A673 (cell line): ENCODE data around the gene ADAM10. TPM values are rescaled to one million over a fixed set of nuclear protein-coding genes. Genes with fewer than 3 reads are reported as not detected.

Experiments used
- BruUV-seq: library from RNA; stranded (reverse); fragments of 400-500 nt; replicated peaks from 2 replicates; lab custom pipeline; 2021; lab: Mats Ljungman, UMichigan
- CTCF ChIA-PET: fragments of 300-600 bp; sonication (Branson Sonifier 250); formaldehyde crosslinking; loops from one replicate; lab custom pipeline; 2022; ENCODE audit warnings: antibody characterized with exemption; lab: Charles Lee
- POLR2A ChIA-PET: fragments of 300-600 bp; sonication (Branson Sonifier 250); formaldehyde crosslinking; loops from one replicate; lab custom pipeline; 2022; ENCODE audit warnings: antibody characterized with exemption; ENCODE audit not compliant: low non-redundant PET; lab: Charles Lee
- DNase-seq: peaks from one replicate; pipeline ENCODE4 v3.0.0-alpha.2; 2015; ENCODE audit warnings: low spot score
- H3K27ac ChIP-seq: fragments of 200-600 bp; sonication (generic); 2 replicates; pipeline ENCODE4 v1.5.1; 2016; ENCODE audit warnings: mixed run types, low read depth, mild to moderate bottlenecking, mixed read lengths, antibody characterized with exemption, low read length; ENCODE audit not compliant: poor library complexity, severe bottlenecking
- H3K27me3 ChIP-seq: fragments of 200-600 bp; sonication (generic); replicated peaks from 2 replicates; pipeline ENCODE4 v1.6.1; 2017; ENCODE audit warnings: mixed run types, low read depth, mild to moderate bottlenecking, mixed read lengths, antibody characterized with exemption, low read length; ENCODE audit not compliant: insufficient read depth, poor library complexity
- H3K36me3 ChIP-seq: fragments of 200-600 bp; sonication (generic); 2 replicates; pipeline ENCODE4 v1.6.1; 2016; ENCODE audit warnings: mixed run types, mild to moderate bottlenecking, mixed read lengths, antibody characterized with exemption, low read length; ENCODE audit not compliant: insufficient read depth, poor library complexity, severe bottlenecking
- H3K4me1 ChIP-seq: fragments of 200-600 bp; sonication (generic); 2 replicates; pipeline ENCODE4 v1.6.1; 2017; ENCODE audit warnings: mixed run types, mild to moderate bottlenecking, mixed read lengths, antibody characterized with exemption, low read length; ENCODE audit not compliant: insufficient read depth, poor library complexity, severe bottlenecking
- H3K4me3 ChIP-seq: fragments of 200-600 bp; sonication (generic); 2 replicates; pipeline ENCODE4 v1.5.1; 2016; ENCODE audit warnings: low read depth, mixed run types, mild to moderate bottlenecking, mixed read lengths, low read length; ENCODE audit not compliant: poor library complexity, severe bottlenecking
- H3K9me3 ChIP-seq: fragments of 200-600 bp; sonication (generic); 2 replicates; pipeline ENCODE4 v1.6.1; 2016; ENCODE audit warnings: mixed run types, low read depth, mild to moderate bottlenecking, mixed read lengths, antibody characterized with exemption, low read length; ENCODE audit not compliant: poor library complexity, severe bottlenecking
- EZH2 ChIP-seq: fragments of 200-600 bp; sonication (generic); IDR thresholded peaks from 2 replicates; pipeline ENCODE4 v1.6.1; 2017; ENCODE audit warnings: borderline replicate concordance, low read depth, mild to moderate bottlenecking, mixed read lengths, antibody characterized with exemption, low read length; ENCODE audit not compliant: poor library complexity, severe bottlenecking
- intact Hi-C: fragments of 100-400 bp; cut with micrococcal nuclease; formaldehyde crosslinking; loops from one replicate; pipeline ENCODE4 v1.10.0; 2022; ENCODE audit not compliant: unreplicated experiment
- total RNA-seq: library from RNA; stranded (reverse); gene quantifications from 2 replicates; pipeline ENCODE4 v1.2.3, GENCODE V29; 2021
- TF ChIP-seq, protein P1 (sequence below): fragments of 300-800, 200-600 bp; sonication (generic); conservative IDR thresholded peaks from 2 replicates; pipeline ENCODE4 v1.5.1; 2017; ENCODE audit warnings: low read depth, mild to moderate bottlenecking, antibody characterized with exemption, low read length, moderate library complexity, mixed read lengths

ADAM10 gene
- total RNA-seq, 1 experiment from 2014 or later, result 130 TPM

GRCh38 chr15:58539548-58539947 is 210.0 kb downstream of the ADAM10 start:
- Histone ChIP-seq H3K9me3 (no peaks in the 10 kb centered on the region), H3K4me3 (no peak overlapping the region), H3K4me1 (no peaks in the 10 kb centered on the region), H3K27ac (no peak overlapping the region), H3K36me3 (no peaks in the 10 kb centered on the region), H3K27me3 (no peaks in the 10 kb centered on the region)
- no TSS peak for BruUV-seq
- ChIA-PET CTCF (no interaction called here), POLR2A (no interaction called here)
- TF ChIP-seq, protein P1, sequence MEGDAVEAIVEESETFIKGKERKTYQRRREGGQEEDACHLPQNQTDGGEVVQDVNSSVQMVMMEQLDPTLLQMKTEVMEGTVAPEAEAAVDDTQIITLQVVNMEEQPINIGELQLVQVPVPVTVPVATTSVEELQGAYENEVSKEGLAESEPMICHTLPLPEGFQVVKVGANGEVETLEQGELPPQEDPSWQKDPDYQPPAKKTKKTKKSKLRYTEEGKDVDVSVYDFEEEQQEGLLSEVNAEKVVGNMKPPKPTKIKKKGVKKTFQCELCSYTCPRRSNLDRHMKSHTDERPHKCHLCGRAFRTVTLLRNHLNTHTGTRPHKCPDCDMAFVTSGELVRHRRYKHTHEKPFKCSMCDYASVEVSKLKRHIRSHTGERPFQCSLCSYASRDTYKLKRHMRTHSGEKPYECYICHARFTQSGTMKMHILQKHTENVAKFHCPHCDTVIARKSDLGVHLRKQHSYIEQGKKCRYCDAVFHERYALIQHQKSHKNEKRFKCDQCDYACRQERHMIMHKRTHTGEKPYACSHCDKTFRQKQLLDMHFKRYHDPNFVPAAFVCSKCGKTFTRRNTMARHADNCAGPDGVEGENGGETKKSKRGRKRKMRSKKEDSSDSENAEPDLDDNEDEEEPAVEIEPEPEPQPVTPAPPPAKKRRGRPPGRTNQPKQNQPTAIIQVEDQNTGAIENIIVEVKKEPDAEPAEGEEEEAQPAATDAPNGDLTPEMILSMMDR, result no peak
- TF ChIP-seq EZH2, result no peak
- intact Hi-C loops, result no loop called here
- no peak for DNase-seq

DNA sequence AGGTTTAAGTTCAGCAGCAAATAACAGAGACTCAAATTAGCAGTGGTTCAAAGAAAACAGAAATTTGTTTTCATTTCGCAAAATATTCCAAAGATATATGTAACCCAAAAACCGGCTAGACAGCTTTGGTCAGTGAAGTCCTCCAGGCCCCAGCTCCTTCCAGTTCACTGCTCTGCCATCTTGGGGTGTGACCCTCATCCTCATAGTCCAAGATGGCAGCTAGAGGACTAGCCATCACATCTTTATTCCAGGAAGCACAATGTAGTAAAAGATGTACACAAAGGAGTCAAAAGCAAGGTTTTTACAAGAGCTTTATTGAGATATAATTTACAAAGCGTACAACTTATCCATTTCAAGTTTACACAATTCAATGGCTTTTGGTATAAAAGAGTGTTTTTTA is 210.6 kb downstream of the ADAM10 start:
- Histone ChIP-seq H3K9me3 (no peaks in the 10 kb centered on the region), H3K27ac (no peak overlapping the region), H3K4me1 (no peaks in the 10 kb centered on the region), H3K27me3 (no peaks in the 10 kb centered on the region), H3K4me3 (no peak overlapping the region), H3K36me3 (no peaks in the 10 kb centered on the region)
- BruUV-seq, result no TSS peak
- DNase-seq, result no peak
- intact Hi-C loops, result no loop called here
- TF ChIP-seq, protein P1, result no peak
- TF ChIP-seq EZH2, result no peak
- CTCF ChIA-PET, result no interaction called here
- POLR2A ChIA-PET, result no interaction called here

Other genes starting within 250 kb of the ADAM10 start
- 13.0 and 14.1 TPM in 2 replicates for gene MINDY2, start 21.6 kb upstream of the ADAM10 start, total RNA-seq
- gene SLTM, start 184.0 kb upstream of the ADAM10 start, total RNA-seq, result 117 and 127 TPM in 2 replicates
- 30.3 and 34.4 TPM in 2 replicates for gene RNF111, start 238.0 kb upstream of the ADAM10 start, total RNA-seq